Stimulated activated CD8-positive, alpha-beta memory T cell treated with anti-CD3 and anti-CD28 coated beads, Interleukin-4, amount 100 ng/mL, for 1 hour (primary cell): Measurements from ENCODE around the gene C1orf50.
A peak's percentile ranks its signal among the peaks of the same experiment; 100 is the strongest.

Source experiments
- DNase-seq, 2 donors: peaks; one replicate each; pipeline ENCODE4 v3.0.0-alpha.2; 2020; ENCODE audit warnings: low read depth in 2 of 2, low spot score in 1 of 2

The C1orf50 gene

DNA sequence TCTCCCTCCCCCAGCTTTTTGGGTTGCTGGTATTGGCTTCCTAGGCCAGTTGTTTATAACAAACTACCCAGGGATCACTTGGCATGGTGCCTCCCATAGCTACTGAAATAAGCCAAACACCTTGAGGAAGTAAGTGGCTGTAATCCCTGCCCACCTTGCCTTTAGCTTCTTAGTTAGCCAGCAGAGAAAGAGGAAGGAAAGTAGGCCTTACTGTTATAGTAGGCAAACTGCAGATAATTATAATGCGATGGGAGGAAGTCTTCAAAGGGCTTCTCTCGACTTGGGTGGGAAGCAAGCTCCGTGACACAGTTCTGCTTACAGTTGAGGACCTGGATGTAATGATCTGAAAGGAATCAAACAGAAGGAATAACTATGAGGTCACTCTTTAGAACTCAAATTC lies 8.4 kb upstream of the C1orf50 start:
- DNase-seq, result no peak

DNA sequence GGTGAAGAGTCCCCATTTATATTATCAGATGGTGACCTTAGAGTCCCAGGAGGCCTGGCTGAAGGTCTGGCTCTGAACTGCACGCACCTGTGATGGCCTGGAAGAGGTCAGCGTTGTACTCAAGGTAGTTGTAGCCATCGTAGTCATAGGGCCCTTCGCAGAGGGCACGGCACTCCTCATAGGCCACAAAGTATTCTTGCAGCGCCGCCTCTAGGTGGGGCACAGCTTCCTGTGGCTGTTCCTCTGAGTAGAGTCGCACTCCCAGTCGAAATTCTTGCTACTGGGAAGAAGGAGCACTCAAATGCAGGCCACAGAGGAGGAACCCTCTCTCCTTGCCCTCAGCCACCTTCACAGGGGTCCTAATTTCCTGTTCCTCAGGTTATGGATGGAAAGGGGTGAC lies 7.9 kb upstream of the C1orf50 start:
- no peak for DNase-seq

DNA sequence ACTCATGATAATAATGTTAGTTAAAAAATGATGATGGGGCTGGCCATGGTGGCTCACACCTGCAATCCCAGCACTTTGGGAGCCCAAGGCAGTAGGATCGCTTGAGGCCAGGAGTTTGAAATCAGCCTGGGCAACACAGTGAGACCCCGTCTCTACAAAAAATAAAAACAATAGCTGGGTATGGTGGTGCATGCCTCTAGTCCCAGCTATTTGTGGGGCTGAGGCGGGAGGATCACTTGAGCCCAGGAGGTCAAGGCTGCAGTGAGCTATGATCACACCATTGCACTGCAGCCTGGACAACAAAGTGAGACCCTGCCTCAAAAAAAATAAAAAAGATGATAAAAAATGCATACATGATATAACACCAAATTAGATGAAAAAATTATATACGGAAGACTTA lies 5.5 kb upstream of the C1orf50 start:
- DNase-seq, result no peak

DNA sequence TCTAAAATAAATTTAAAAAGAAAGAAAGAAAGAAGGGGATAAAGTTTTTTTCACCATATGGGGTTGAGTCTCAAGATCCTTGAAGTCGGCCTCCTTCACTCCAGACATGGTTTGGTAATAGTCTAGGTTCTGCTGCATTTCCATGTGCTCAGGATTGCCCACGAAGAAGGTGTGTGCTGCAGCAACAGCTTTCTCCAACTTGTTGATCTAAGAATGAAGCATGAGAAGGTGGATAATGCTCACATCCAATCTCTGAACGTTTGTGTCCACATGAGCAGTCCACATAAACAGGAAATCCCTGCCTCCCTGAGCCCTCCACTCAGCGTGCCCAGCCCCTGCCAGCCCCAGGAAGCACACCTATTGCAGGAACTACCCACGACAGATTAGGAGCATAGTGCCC lies 4.8 kb upstream of the C1orf50 start:
- no peak for DNase-seq

DNA sequence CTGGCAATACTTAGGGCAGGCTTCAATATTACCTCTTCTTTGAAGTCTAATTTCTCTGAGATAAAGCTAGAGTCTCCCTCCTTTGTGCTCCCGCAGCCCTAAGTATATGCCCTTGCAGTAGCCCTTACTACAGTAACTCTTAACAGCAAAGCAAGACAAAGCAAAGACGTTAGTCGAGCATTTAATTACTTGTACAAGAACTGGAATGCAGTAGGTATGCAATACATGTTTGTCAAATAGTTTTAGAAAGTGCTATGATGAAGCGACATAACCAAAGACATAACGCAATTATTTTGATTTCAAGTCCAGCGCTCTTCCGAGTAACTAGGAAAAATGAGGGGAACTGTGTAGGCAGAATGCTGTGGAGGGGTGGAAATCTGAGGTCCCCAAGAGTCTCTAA lies 1.8 kb upstream of the C1orf50 start:
- DNase-seq, result no peak

DNA sequence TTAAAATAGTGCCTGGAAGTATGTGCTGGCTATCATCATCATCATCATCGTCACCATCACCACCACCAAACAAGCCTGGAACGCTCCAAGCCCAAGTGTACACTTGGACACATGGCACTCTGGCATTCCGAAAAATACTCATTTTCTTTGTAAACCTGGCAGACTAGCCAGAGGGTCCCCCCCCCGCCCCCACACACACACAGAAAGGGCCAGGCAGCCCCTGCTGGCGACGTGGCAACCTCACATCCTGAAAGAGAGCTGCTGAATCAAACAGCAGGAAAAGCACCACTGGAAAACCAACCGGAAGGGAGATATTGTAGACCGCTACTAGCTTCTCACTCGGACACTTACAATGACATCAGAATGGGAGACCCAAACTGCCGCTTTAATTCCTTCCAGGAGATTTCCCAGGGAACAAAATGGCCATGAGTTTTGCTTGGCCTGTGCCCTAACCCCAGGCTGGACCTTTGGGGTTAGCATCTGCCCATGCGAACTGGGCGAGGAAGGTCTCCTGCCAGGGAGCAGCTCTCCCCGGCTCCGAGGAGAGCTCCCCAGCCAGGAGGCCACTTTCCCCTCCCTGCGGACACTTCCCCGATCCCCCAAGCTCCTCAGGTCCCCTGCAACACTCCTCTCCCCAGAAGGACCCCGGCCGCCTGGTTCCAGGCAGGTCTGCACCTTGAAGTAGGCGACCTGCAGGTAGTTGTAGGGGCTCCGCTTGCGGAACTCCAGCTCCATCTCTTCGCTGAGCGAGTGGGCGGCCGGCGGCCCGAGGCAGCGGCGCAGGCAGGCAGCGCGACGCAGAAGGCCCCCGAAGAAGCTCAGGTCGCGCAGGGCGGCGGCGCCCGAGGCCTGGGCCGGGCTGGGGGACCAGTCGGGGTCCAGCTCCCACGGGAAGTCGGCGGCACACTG lies 963 bp upstream of the C1orf50 start:
- DNase-seq, result no peak

DNA sequence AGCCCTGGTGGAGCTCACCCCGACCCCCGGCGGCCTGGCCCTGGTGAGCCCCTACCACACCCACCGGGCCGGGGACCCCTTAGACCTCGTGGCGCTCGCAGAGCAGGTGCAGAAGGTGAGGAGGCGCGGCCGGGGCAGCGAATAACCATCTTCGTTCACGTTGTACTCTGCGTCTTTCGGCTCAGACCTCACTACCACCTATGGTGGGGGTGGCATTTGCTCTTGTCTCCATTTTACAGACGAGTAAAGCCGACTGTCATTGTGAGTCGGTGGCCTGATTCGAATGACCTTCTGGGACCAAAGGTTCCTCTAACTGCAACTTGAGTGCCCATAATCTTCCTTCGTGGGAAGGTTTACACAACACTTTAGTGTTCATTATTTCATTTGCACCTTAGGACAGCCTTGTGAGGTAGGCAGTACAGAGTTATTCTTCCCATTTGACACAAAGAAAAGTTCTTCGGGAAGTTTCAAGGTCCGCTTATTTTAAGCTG lies 506 bp downstream of the C1orf50 start:
- no peak for DNase-seq

DNA sequence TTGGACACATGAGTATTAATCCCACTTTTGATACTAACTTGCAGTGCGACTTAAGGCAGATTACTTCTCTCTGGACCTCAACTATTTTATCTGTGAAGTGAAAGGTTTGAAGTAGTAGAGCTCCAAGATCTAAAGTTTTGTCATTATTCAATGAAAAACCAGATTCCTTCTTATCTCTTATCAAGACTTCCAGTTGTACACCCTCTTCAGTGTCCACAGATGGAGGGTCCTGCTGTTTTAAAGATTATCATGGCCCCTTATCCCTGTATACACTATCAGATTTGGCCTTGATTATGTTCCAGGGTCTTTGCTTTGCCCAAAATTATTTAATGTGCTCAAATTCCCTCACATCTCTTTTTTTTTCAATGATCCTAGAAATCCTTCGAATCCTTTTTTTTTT lies 1.1 kb downstream of the C1orf50 start:
- no peak for DNase-seq

DNA sequence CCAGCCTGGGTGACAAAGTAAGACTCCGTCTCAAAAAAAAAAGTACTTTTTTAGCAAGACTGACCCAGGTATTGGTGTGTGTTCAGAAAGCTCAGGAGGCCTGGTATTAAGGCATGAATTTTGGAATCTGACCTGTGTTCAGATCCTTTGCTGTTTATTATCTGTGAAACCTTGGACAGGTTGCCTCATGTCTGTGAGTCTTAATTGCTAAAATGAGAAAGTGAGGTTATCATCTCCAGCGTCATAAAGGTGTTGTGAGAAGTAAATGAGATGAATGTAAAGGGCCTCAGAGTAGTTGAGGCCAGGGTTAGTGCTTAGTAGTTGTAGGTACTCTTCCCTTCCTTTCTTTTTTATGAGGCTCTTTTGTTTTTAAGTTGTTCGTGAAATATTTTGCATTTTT lies 2.8 kb downstream of the C1orf50 start:
- no peak for DNase-seq

DNA sequence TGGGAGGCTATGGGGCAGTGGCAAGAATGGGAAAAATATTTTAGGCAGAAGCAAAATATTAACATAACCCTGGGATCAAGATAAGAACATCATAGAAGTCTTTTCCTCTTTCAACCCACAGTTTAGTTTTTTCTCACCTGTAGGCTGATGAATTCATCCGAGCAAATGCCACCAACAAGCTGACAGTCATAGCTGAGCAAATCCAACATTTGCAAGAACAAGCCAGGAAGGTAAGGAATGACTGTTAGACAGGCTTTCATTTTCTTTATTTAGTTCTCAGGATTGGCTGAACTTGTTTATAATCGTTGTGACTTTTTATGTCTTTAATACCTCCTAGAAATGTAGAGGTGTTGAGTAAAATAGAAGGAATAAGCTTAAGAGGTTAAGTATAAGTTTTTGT lies 6.4 kb downstream of the C1orf50 start:
- DNase-seq, result no peak

DNA sequence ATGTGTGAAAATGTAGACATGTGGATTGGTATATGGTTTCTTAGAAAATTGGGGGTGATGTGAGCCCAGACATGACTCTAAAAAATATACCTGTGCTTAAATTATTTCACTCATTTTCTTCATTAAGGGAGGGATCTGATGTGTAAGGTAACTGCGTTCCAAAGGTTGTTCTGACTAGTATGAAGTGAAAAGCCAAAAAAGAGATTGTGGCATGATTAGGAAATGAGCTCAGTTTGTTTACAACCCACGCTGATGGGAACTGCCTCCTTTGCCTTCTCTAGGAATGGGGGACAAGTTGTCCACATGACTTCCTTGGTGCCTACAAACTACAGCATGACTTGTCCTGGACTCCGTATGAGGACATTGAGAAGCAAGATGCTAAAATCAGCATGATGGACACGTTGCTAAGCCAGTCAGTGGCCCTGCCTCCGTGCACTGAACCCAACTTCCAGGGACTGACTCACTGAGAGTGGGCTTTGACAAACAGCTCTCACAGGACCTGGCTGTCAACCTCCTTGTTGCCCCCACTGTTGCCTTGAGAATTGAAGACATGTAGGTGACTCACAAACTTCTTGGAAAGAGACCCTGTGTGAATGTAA lies 8.0 kb downstream of the C1orf50 start:
- DNase-seq, result no peak

DNA sequence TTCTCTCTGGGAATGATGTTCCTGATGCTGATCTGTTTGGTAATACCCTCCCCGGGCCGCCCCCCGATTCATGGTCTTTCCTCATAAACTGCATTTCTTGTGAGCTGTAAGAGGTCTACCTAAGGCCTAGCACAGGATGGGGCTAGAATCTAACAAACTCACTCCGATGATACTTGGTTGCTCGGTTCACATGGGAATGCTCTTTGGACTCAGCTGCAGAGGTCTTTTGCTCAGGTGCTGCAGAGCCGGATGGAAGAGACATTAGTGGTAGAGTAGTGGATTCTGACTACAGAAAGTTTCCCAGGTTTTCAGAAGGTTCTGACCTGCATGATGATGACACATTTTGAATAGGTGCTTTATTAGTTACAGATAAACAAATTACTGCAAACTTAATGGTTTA lies 9.5 kb downstream of the C1orf50 start:
- no peak for DNase-seq

DNA sequence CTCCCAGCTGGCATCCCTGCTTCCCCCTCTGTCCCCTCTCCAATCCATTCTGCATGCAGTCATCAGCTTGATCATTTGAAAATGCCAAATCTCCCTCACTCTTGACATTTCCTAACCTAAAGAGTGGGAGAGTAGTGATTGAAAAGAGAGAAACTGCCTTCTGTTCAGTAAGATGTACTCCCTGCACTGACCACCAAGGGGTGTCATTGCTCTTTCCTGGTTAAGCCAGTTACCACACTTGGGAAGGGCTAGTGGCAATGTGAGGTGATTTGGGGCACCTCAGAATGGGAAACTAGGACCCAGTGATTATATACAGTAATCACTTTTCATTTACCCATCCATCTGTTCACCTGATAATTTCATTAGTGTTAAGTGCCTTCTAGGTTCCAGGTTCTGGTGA lies 10.8 kb downstream of the C1orf50 start:
- DNase-seq, result no peak

DNA sequence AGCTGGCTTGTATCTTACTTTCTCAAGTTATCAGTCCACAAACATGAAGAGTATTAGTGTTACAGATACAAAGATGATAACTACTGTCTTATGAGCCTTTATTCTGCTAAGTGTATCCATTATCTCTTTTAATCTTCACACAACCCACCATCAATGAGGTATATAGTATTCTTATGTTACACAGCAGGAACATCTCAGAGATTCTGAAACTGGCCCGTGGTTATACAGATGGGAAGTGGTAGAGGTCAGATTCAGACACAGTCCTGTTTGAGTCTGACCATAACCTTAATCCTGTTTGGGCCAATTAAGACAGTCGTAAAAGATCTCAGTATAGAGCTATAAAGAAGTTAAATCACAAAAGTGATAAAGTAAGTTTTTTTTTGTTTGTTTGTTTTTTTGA lies 12.7 kb downstream of the C1orf50 start:
- DNase-seq, result no peak

DNA sequence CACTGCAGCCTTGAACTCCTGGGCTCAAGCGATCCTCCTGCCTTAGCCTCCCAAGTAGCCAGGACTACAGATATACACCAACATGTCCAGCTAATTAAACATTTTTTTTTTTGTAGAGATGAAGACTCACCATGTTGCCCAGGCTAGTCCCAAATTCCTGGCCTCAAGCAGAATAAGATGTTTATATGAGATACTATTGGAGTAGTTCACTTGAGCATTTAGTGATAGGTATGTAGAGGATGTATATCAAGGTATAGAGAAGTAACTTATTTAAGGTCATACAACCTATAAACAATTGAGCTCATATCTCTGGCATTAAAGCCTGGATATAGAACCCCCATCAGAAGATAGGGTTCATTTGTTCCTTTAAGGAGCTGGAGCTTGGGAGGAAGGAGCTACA lies 13.1 kb downstream of the C1orf50 start:
- no peak for DNase-seq

DNA sequence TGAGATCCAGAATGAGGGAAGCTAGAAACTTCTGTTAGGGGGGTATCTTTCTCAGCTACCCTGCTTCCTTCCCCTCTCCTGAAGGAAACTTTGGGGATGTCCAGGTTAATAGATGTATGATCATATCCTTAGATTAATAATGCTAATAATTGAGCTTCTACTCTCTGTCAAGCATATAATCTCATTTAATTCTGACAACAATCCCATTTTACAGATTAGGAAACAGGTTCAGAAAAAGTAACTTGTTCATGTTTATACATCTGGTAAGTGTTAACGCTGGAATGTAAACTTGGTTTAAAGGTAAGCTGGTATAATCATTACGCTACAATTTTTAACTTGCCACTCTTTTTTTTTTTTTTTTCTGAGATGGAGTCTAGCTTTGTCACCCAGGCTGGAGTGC lies 16.0 kb downstream of the C1orf50 start:
- no peak for DNase-seq

DNA sequence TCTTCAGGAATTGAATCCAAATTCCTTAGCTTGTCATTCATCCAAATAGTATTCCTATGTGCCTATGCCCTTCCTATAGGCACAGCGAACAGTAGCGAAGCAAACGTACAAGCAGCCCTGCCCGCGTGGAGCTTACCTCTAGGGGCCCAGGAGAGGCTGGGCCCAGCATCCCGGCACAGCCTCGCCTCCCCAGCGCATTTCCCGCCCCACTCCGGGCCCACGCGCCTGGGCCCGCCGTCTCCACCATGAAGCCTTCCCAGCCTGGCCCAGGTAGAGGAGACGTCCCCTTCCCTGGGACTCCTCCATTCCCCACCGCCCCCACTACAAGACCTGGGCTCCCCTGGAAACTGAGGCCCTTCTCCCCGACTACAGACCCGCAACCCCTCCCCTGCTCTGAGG lies 17.5 kb downstream of the C1orf50 start:
- no peak for DNase-seq

DNA sequence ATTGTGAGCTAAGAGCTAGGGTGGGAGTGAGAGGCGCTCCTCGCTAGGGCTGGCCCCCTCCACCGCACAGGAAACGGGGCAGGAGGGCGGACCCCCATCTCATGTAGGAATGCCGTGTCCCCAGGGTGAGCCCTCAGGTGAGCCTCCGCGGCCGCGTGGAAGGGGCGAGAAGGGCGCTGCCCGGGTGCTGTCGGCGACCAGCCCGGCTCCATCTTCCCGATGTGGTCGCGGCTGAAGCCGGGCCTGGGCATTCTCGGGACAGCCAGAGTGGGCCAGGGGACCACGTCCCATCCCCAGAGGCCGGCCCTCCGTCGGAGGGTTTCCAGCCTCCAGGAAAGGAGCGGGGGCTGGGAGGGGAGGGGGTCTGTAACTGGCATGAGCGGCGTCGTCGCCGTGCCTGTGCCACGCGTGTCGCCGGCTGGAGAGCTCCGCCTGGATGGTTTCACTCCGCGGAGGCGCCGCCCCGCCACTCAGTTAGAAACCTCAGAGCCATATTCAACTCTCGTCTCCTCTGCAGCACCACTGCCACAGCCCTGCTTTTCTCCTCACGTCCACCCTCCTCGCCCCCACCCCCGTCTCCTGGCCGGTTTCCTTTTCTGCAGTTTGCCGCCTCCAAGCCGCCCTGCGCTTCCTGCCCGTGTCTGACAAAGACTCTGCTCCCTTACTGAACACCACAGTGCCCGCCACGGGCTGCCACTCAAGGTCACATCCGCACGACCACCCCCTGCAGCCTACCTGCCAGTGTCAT lies 18.1 kb downstream of the C1orf50 start, which contains the start of gene TMEM269:
Gene TMEM269, plus strand, starts transcription at position 46 of the 748 bp plus-strand sequence. CDS start 4,903 bp downstream, outside the sequence.
- peak; percentile 9 to 12 for DNase-seq

DNA sequence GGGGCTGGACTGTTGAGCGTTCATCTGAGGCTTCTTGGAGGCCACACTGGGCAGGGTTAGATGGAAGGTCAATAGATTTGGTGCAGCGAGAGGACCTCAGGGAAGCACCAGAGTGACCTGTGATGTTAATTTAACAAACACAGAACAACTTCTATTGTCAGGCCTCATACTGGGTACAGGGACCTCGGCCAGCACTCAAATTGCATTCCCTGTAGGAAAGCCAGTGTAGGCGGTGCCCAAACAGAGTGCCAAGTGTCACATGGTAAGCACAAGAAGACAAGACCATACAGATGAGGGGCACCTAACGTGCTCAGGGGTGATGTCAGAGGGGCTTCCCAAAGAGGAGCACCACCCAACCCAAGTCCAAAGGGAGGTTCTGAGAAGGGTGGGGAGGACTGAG lies 19.0 kb downstream of the C1orf50 start:
- no peak for DNase-seq

DNA sequence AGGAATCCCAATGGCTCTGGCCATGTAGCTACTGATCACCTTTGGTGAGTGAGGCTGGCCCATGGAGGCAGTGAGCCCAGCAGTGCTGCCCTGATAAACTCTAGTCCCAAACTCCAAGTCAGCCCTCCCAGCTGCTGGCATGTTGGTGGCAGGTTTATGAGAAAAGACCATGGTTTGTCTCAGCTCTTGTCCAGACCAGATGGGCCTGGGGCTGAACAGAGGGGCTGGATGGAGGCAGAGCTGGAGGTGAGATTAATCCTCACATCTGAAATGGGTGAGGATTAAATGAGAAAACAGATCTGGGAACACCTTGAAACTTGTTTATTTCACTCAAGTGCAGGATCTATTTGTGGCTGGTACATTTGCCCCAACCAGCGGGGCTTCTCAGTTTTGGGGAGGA lies 21.0 kb downstream of the C1orf50 start:
- DNase-seq, result no peak

DNA sequence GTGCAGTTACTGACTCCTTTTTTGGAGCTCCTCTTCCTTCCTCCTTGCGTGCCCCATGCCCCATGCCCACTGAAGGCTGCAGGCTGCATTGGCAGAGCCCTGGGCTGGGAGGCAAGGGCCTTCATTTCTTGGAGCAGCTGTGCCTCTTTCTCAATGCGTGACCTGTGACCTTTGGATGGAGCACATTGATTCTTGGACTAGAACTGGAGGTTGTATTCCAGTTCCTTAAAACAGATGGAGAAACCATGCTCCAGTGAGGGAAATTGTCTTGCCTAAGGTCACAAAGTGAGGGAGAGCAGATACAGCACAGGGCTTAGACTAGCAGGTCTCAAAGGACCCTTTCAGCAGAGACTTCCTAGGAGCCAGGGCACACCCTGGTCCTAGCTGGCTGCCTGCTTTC lies 26.8 kb downstream of the C1orf50 start:
- DNase-seq, result no peak

DNA sequence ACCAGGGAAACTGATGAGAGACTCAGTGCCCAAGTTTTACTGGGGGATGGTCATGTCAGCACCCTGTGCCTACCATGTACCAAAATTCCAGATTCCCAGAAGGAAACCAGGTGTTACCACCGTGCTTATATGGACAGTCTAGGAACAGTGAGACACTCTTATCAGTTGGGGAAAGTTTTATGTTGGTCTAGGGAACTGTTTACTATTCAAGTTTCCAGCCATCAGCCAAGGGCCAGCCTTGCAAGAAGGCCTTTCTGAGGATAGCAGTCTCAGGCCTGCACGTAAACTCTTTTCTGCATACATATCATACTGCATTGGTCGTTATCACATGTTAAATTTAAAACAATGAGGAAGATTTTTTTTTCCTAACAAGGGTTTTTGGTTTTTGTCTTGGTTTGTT lies 30.4 kb downstream of the C1orf50 start:
- no peak for DNase-seq
